SK-N-SH (cell line): Measurements from ENCODE around the gene SND1. TPM values are rescaled to one million over a fixed set of nuclear protein-coding genes. Genes with fewer than 3 reads are reported as not detected.

ENCODE experiments used
- CTCF ChIA-PET: fragments of 300-600, 350-600 bp; formaldehyde crosslinking; extraction: SDS; loops from one replicate; lab custom pipeline; 2021; lab: Yijun Ruan, JAX
- POLR2A ChIA-PET: fragments of 350-600 bp; sonication (Branson Sonifier 250); formaldehyde crosslinking; extraction: SDS; loops from one replicate; lab custom pipeline; 2020; ENCODE audit warnings: antibody characterized with exemption, inconsistent platforms; lab: Yijun Ruan, JAX
- DNase-seq: peaks from one replicate; pipeline ENCODE4 v3.0.0; 2012
- H2AFZ ChIP-seq: fragments of 200-600 bp; sonication (generic); 2 replicates; pipeline ENCODE4 v1.8.1; 2016; ENCODE audit warnings: antibody characterized with exemption, mild to moderate bottlenecking, low read depth
- H3F3A ChIP-seq: fragments of 200-600 bp; sonication (generic); replicated peaks from 2 replicates; pipeline ENCODE3; 2016; ENCODE audit warnings: antibody characterized with exemption, mild to moderate bottlenecking; ENCODE audit not compliant: insufficient read depth
- H3K27ac ChIP-seq, 2 experiments: fragments of 200-500 bp in 1 of 2; fragments of 200-600 bp in 1 of 2; sonication (Bioruptor generic) in 1 of 2; sonication (generic), shearing (Covaris generic) in 1 of 2; 2 replicates each; pipeline versions ENCODE4 v1.5.1 to v1.6.1; 2014 to 2016; ENCODE audit warnings: low read depth in 2 of 2, inconsistent platforms in 1 of 2, low read length in 1 of 2, mild to moderate bottlenecking in 1 of 2, mixed read lengths in 1 of 2
- H3K27me3 ChIP-seq: fragments of 200-600 bp; sonication (generic), shearing (Covaris generic); 2 replicates; pipeline ENCODE4 v1.6.1; 2016; ENCODE audit warnings: mixed run types; ENCODE audit not compliant: insufficient read depth
- H3K36me3 ChIP-seq, 2 experiments: fragments of 200-500 bp in 1 of 2; fragments of 200-600 bp in 1 of 2; sonication (Bioruptor generic) in 1 of 2; sonication (generic) in 1 of 2; replicated peaks in 1 of 2; 2 replicates each; pipeline versions ENCODE3 to v1.5.1; 2014 to 2016; ENCODE audit warnings: low read length in 1 of 2, mild to moderate bottlenecking in 1 of 2; ENCODE audit not compliant: insufficient read depth in 2 of 2, control insufficient read depth in 1 of 2
- H3K4me1 ChIP-seq, 2 experiments: fragments of 200-500 bp in 1 of 2; fragments of 200-600 bp in 1 of 2; sonication (Bioruptor generic) in 1 of 2; sonication (generic), shearing (Covaris generic) in 1 of 2; 2 replicates each; pipeline versions ENCODE4 v1.5.1 to v1.6.1; 2014 to 2016; ENCODE audit warnings: low read depth in 1 of 2, low read length in 1 of 2, mixed run types in 1 of 2; ENCODE audit not compliant: insufficient read depth in 2 of 2, control insufficient read depth in 1 of 2
- H3K4me2 ChIP-seq: fragments of 200-600 bp; sonication (generic), shearing (Covaris generic); 2 replicates; pipeline ENCODE4 v1.6.1; 2017; ENCODE audit warnings: mixed run types
- H3K4me3 ChIP-seq, 2 experiments: fragments of 200-500 bp in 1 of 2; fragments of 200-600 bp in 1 of 2; sonication (Bioruptor generic) in 1 of 2; sonication (generic), shearing (Covaris generic) in 1 of 2; 2 replicates each; pipeline versions ENCODE4 v1.5.1 to v1.8.1; 2014 to 2016; ENCODE audit warnings: low read depth in 2 of 2, inconsistent platforms in 1 of 2, low read length in 1 of 2, mild to moderate bottlenecking in 1 of 2, mixed read lengths in 1 of 2, moderate library complexity in 1 of 2
- H3K79me2 ChIP-seq: fragments of 200-600 bp; sonication (generic); 2 replicates; pipeline ENCODE4 v1.8.1; 2017; ENCODE audit warnings: mild to moderate bottlenecking; ENCODE audit not compliant: insufficient read depth
- H3K9ac ChIP-seq: fragments of 200-600 bp; sonication (generic); 2 replicates; pipeline ENCODE4 v1.6.1; 2017; ENCODE audit warnings: mixed run types
- H3K9me2 ChIP-seq: fragments of 200-600 bp; sonication (generic); 2 replicates; pipeline ENCODE4 v1.6.1; 2017; ENCODE audit warnings: mixed run types
- H3K9me3 ChIP-seq: fragments of 200-600 bp; sonication (generic); 2 replicates; pipeline ENCODE4 v1.6.1; 2017; ENCODE audit warnings: mixed run types, mild to moderate bottlenecking, moderate library complexity
- H4K20me1 ChIP-seq: fragments of 200-600 bp; sonication (generic); 2 replicates; pipeline ENCODE4 v1.6.1; 2017; ENCODE audit warnings: mild to moderate bottlenecking, mixed run types; ENCODE audit not compliant: insufficient read depth
- CTCF ChIP-seq: fragments of 200-600 bp; sonication (generic); IDR thresholded peaks from 2 replicates; pipeline ENCODE4 v1.6.1; 2017; ENCODE audit warnings: antibody characterized with exemption, mild to moderate bottlenecking, moderate library complexity
- ELF1 ChIP-seq: IDR thresholded peaks from 2 replicates; pipeline ENCODE4 v1.4.0; 2012
- EP300 ChIP-seq, 2 experiments: IDR thresholded peaks; 2 replicates each; pipeline versions ENCODE4 v1.4.0 to v1.6.1; 2012; ENCODE audit warnings: borderline replicate concordance in 1 of 2, low read depth in 1 of 2, low read length in 1 of 2
- FOXM1 ChIP-seq: IDR thresholded peaks from 2 replicates; pipeline ENCODE4 v1.4.0; 2012; ENCODE audit warnings: low read depth, mild to moderate bottlenecking
- GATA2 ChIP-seq: sonication (generic); formaldehyde crosslinking; IDR thresholded peaks from 2 replicates; pipeline ENCODE4 v1.5.0; 2020; ENCODE audit warnings: mild to moderate bottlenecking, missing genetic modification reagents
- MEF2A ChIP-seq: IDR thresholded peaks from 2 replicates; pipeline ENCODE4 v1.4.0; 2012; ENCODE audit warnings: low read depth, borderline replicate concordance
- MXI1 ChIP-seq: IDR thresholded peaks from 2 replicates; pipeline ENCODE4 v1.6.1; 2012; ENCODE audit warnings: mild to moderate bottlenecking, low read depth, low read length, improper control_type of control experiment
- NFIC ChIP-seq: IDR thresholded peaks from 2 replicates; pipeline ENCODE4 v1.4.0; 2012; ENCODE audit warnings: borderline replicate concordance
- RAD21 ChIP-seq: IDR thresholded peaks from 2 replicates; pipeline ENCODE4 v1.6.1; 2012; ENCODE audit warnings: mild to moderate bottlenecking, low read length
- SMC3 ChIP-seq: IDR thresholded peaks from 2 replicates; pipeline ENCODE4 v1.6.1; 2012; ENCODE audit warnings: low read depth, low read length, improper control_type of control experiment
- TAF1 ChIP-seq: IDR thresholded peaks from 2 replicates; pipeline ENCODE4 v1.6.1; 2012; ENCODE audit warnings: low read depth, mild to moderate bottlenecking, low read length, moderate library complexity, borderline replicate concordance
- USF1 ChIP-seq: IDR thresholded peaks from 2 replicates; pipeline ENCODE4 v1.4.0; 2012; ENCODE audit warnings: low read depth, borderline replicate concordance
- YY1 ChIP-seq: IDR thresholded peaks from 2 replicates; pipeline ENCODE4 v1.4.0; 2012; ENCODE audit warnings: low read depth, mild to moderate bottlenecking
- ZBTB33 ChIP-seq: IDR thresholded peaks from 2 replicates; pipeline ENCODE4 v1.4.0; 2012; ENCODE audit warnings: low read depth, borderline replicate concordance
- WGBS: methylation state at CpG from one replicate; pipeline ENCODE4 v1.1.6; 2017; ENCODE audit warnings: low lambda C conversion rate; 5-methylcytosine and 5-hydroxymethylcytosine counted together
- polyA plus RNA-seq, 3 experiments: library from polyadenylated mRNA; depleted of rRNA; stranded (reverse); fragments of >200 nt; gene quantifications; 2 replicates each; pipeline ENCODE4 v1.2.3, GENCODE V29; 2012
- TF ChIP-seq, protein P1 (sequence below): IDR thresholded peaks from 2 replicates; pipeline ENCODE4 v1.6.1; 2012; ENCODE audit warnings: mild to moderate bottlenecking, low read depth, low read length, moderate library complexity
- TF ChIP-seq, protein P2 (sequence below): fragments of 150-350 bp; IDR thresholded peaks from 2 replicates; pipeline ENCODE4 v1.6.1; 2017; ENCODE audit warnings: antibody characterized with exemption, low read length, low read depth, borderline replicate concordance

Gene SND1
- polyA plus RNA-seq, 1 of the 3 experiments (the other 2 are of a cell fraction), result 165 TPM

GRCh38 chr7:128136215-128136597, 484.2 kb downstream of the SND1 start (continued):
- TF ChIP-seq MEF2A, result no peak

GRCh38 chr7:128137181-128137580, 485.2 kb downstream of the SND1 start:
- no peak overlapping the region for H3K4me3 ChIP-seq
- no peak overlapping the region for H3K4me2 ChIP-seq
- TF ChIP-seq, protein P1, sequence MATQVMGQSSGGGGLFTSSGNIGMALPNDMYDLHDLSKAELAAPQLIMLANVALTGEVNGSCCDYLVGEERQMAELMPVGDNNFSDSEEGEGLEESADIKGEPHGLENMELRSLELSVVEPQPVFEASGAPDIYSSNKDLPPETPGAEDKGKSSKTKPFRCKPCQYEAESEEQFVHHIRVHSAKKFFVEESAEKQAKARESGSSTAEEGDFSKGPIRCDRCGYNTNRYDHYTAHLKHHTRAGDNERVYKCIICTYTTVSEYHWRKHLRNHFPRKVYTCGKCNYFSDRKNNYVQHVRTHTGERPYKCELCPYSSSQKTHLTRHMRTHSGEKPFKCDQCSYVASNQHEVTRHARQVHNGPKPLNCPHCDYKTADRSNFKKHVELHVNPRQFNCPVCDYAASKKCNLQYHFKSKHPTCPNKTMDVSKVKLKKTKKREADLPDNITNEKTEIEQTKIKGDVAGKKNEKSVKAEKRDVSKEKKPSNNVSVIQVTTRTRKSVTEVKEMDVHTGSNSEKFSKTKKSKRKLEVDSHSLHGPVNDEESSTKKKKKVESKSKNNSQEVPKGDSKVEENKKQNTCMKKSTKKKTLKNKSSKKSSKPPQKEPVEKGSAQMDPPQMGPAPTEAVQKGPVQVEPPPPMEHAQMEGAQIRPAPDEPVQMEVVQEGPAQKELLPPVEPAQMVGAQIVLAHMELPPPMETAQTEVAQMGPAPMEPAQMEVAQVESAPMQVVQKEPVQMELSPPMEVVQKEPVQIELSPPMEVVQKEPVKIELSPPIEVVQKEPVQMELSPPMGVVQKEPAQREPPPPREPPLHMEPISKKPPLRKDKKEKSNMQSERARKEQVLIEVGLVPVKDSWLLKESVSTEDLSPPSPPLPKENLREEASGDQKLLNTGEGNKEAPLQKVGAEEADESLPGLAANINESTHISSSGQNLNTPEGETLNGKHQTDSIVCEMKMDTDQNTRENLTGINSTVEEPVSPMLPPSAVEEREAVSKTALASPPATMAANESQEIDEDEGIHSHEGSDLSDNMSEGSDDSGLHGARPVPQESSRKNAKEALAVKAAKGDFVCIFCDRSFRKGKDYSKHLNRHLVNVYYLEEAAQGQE, result no peak
- no peak for TF ChIP-seq MEF2A
- no peak for TF ChIP-seq RAD21
- H3F3A ChIP-seq, result no peaks in the 10 kb centered on the region
- DNase-seq, result no peak
- H3K27ac ChIP-seq, result no peak overlapping the region
- ChIA-PET CTCF (interaction anchor here (0.9 to 5.9 kb wide), 18 partner anchors 9 to 439 kb away, joined by 3 to 162 read pairs (median 13); no protein-coding TSS in a partner anchor), POLR2A (interaction anchor here (0.6 kb wide), 1 partner anchor 43 kb away, joined by 3 read pairs; no protein-coding TSS in a partner anchor)
- H3K9ac ChIP-seq, result no peak overlapping the region
- no peaks in the 10 kb centered on the region for H3K9me3 ChIP-seq
- 87% methylated on average over 9 of the region's 9 CpGs for WGBS
- no peak overlapping the region for H2AFZ ChIP-seq
- peaks cover 4 to 10% of the 10 kb centered on the region in 2 experiments; a peak in 2 of 4 replicates for H3K4me1 ChIP-seq
- H3K36me3 ChIP-seq, result no peaks in the 10 kb centered on the region
- no peaks in the 10 kb centered on the region for H3K79me2 ChIP-seq
- H3K27me3 ChIP-seq, result peaks cover 13% of the 10 kb centered on the region; the same call in 1 of the 2 replicates
- H4K20me1 ChIP-seq, result no peaks in the 10 kb centered on the region
- no peaks in the 10 kb centered on the region; the same call in 1 of the 2 replicates for H3K9me2 ChIP-seq

GRCh38 chr7:128139406-128139805, 487.4 kb downstream of the SND1 start:
- Histone ChIP-seq H3K27ac (no peak overlapping the region), H3K9me3 (no peaks in the 10 kb centered on the region), H3K79me2 (no peaks in the 10 kb centered on the region), H3K4me3 (no peak overlapping the region), H3K27me3 (peaks cover 14% of the 10 kb centered on the region; the same call in 1 of the 2 replicates), H3K4me2 (no peak overlapping the region), H3K9ac (no peak overlapping the region), H3K4me1 (peaks cover 4 to 10% of the 10 kb centered on the region in 2 experiments; a peak in 2 of 4 replicates), H2AFZ (no peak overlapping the region), H3K36me3 (no peaks in the 10 kb centered on the region), H3K9me2 (no peaks in the 10 kb centered on the region; the same call in 1 of the 2 replicates), H4K20me1 (no peaks in the 10 kb centered on the region), H3F3A (no peaks in the 10 kb centered on the region)
- ChIA-PET POLR2A (no interaction called here), CTCF (interaction anchor here (1.1 to 5.9 kb wide), 2 partner anchors 69 to 431 kb away, joined by 3 to 162 read pairs; no protein-coding TSS in a partner anchor)
- 44% methylated on average over 3 of the region's 3 CpGs for WGBS
- no peak for DNase-seq
- TF ChIP-seq ZBTB33 (no peak), CTCF (no peak), FOXM1 (no peak), YY1 (no peak), ELF1 (no peak), TAF1 (no peak), USF1 (no peak), EP300 (IDR thresholded peaks at IDR 0.05; ENCODE audit: borderline replicate concordance in 1 of 2, low read depth in 1 of 2, low read length in 1 of 2) (no peak), GATA2 (CRISPR knock-in tag) (no peak), NFIC (no peak), SMC3 (no peak), MXI1 (no peak), MEF2A (no peak)
- TF ChIP-seq, protein P2, sequence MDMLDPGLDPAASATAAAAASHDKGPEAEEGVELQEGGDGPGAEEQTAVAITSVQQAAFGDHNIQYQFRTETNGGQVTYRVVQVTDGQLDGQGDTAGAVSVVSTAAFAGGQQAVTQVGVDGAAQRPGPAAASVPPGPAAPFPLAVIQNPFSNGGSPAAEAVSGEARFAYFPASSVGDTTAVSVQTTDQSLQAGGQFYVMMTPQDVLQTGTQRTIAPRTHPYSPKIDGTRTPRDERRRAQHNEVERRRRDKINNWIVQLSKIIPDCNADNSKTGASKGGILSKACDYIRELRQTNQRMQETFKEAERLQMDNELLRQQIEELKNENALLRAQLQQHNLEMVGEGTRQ, result no peak
